EL (cell line): Measurements from ENCODE around the gene SIGLEC10.
A peak's percentile ranks its signal among the peaks of the same experiment; 100 is the strongest.

Source experiments
- DNase-seq: peaks from one replicate; pipeline ENCODE4 v3.0.0-alpha.2; 2016

The SIGLEC10 gene

GRCh38 chr19:51364200-51365106 lies 53.0 kb downstream of the SIGLEC10 start:
- DNase-seq: peak; percentile 47

- DNase-seq: no peak
These were observed 56.2 kb downstream of the SIGLEC10 start for GRCh38 chr19:51361239-51361638.
